HG03175 (cell line): Measurements from ENCODE around the gene NATD1.
A peak's percentile ranks its signal among the peaks of the same experiment; 100 is the strongest.

Experiments used
- ATAC-seq: cut with Tn5 transposase; IDR thresholded peaks from one replicate; pipeline ENCODE4 v1.9.1; 2021; ENCODE audit warnings: mild to moderate bottlenecking, moderate library complexity; ENCODE audit not compliant: unreplicated experiment

NATD1 gene

DNA sequence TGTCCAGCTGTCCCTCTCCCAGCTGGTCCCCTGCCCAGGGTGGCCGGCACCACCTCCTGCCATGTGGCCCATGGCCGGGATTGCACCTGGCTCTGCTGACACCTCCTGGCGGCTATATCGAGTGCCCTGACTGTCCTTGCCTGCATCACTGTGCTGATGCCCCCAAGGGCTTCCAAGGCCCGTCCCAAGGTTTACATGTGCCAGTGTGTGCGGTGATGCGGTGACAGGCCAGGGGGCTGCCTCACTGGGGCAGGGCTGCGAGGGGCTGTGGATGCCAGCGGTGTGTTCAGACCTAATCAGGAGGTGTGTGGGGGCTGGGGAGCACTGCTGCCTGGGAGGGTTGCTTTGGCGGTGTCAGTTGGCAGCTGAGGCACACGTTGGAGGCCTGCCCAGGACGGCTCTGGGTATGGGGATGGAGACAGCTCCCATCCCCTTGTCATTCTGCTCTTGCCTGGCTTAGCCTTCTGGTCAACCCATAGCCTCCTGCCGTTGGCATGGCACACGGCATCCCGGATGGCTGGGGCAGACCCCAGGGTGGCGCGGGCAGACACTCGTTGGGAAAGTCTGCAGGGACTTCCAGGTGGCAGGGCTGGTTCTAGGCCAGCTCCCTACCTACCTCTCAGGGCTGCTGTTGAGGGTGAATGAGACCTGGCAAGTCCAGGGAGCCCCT lies 36.8 kb upstream of the NATD1 start:
- no peak for ATAC-seq

DNA sequence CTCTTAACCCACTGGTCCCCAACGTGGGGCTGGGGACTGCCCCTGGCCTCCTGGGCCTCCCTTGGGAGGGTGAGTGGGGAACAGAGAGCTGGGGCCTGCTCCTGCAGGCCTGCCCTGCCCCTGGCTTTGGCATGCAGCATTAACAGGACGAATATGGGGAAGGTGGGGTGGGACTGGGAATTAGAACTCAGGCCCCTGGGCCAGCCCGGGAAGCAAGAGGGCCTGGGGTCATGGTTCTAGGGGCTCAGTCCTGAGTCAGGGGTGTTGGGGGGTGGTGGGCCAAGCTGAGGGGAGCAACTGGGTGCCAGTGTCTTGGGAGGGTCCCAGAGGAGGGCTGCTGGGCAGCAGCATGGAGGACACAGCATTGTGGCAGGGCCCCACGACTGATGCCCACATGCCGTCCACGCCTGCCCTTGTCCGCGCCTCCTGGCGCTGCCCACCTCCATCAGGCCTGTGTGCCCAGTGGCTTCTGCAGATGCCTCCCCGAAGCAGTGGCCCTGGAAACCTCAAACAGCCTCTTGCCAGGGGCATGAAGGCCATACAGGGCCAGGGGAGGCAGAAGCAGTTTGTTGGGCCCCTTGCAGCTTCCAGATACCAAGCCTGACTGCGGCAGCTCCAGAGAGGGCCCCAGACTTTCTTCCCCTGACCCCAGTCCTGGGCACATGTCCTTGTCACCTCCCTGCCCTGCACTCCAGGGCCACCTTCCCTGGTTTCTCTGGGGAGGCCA lies 36.1 kb upstream of the NATD1 start:
- ATAC-seq = no peak

DNA sequence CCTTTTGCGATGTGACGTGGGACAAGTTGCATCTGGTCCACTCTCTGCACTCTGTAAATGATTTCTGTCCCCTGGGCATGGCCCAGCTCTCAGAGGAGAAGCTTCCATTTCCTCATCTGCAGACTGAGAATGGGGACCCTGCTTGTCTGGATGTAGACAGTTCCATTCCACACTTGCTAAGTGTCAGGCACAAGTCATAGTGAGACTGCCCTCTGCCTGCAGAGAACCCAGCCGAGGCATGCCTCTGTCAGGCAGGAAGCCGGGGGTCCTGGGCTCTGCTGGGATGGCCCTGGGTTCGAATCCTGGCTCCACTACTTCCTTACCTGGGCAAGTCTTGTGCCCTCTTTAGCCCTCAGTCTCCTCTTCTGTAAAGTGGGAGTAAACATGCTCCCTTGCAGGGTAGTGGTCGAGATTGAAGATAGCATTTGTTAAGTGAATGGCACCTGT lies 35.4 kb upstream of the NATD1 start:
- peak; percentile 25 for ATAC-seq

DNA sequence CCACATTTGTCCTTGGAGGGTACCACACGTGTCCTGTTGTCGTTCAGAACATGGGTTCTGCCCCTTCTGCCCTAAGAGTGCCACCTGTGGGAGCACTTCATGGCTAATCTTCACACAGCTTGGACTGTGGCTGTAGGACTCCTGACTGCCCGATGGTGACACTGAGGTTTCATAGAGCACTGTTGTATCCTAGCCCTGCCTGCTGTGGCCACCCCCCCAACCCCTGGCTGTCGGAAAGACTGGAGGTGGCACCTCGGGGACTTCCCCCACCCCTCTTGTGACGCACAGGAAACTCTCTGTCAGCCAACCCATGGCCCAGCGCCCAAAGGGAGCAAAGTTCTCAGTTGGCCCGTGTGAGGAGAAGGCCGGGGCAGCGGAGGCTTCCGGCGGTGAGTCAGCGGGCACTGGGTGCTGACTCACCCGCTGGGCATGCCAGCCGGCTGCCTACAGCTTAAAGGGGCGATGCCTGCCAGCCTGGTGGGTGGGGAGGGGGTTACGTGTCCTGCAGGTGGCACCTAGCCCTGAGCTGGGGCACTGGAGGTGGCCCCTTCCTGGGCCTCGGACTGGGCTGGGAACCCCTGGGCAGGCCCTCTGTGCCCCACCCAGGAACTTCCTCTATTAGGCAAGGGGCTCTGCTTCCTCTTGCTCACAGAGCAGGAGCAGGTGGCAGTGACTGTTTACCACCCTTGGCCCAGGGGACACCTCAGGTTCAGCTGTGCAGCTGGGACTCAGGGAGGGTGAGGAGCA lies 34.7 kb upstream of the NATD1 start:
- peak; percentile 38 for ATAC-seq

DNA sequence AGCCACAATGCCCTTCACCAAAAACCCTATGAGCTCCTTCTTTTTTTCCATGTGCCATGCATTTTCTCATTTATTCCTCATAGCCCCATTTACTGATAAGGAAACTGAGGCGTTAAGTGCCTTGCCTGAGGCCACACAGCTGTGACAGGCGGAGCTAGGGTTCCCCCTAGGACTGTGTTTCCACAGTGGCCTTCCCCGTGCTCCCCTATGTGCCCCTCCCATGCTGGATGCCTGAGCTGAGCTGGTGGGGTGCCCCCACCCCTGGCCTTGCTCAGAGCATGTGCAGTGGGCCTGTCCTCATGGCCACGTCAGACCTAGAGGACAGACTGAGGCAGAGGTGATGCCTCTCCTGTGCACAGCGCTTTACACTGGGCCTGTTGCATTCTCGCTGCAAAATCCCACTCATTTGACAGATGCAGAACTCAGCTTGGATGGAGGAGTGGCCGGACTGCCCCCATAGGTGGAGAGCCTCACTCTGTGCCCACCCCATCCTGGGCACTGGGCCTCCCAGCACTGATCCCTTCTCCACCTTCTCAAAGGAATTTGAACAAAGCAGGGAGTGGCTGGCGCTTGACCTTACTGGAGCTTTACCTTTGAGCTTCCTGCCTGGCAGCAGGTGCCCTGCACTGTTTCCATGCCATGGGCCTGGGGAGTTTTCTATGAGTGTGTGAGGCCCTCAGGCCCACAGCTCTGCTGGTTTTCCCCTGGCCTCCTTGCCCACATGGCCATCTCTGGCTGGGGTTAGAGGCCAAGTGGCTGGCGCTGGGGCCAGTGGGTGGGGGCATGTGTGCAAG lies 33.9 kb upstream of the NATD1 start:
- ATAC-seq = no peak

DNA sequence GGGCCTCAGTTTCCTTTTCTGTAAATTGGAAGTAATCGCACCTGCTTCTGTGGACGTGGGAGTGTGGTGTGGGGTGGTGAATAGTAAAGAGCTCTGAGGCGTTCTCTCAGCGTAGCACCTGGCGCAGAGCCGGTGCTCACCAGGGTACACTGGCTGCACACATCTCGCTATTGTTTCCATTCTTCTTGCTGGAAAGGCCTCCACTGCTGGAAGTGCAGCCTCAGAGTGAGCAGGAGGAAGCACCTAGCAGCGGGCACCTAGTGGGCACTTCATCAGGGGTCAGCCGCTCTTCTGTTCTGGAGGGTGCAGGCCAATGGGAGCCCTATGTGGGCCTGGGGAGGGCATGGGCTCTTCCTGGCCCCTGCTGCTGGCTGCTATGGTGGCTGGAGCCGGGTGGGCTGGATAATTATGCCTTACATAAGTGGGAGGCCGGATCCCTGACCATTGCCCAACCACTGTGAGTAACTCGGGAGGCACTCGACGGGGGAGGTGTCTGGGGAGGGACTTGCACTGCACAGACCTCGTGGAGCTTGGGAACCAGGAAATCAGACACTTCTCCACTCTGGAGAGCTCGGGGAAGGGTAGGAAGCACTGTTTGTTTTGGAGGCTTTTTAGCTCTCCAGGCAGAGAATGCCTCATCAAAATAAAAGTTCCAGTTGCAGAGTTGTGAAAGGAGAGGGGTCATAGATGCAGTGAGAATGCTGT lies 33.0 kb upstream of the NATD1 start:
- no peak for ATAC-seq

DNA sequence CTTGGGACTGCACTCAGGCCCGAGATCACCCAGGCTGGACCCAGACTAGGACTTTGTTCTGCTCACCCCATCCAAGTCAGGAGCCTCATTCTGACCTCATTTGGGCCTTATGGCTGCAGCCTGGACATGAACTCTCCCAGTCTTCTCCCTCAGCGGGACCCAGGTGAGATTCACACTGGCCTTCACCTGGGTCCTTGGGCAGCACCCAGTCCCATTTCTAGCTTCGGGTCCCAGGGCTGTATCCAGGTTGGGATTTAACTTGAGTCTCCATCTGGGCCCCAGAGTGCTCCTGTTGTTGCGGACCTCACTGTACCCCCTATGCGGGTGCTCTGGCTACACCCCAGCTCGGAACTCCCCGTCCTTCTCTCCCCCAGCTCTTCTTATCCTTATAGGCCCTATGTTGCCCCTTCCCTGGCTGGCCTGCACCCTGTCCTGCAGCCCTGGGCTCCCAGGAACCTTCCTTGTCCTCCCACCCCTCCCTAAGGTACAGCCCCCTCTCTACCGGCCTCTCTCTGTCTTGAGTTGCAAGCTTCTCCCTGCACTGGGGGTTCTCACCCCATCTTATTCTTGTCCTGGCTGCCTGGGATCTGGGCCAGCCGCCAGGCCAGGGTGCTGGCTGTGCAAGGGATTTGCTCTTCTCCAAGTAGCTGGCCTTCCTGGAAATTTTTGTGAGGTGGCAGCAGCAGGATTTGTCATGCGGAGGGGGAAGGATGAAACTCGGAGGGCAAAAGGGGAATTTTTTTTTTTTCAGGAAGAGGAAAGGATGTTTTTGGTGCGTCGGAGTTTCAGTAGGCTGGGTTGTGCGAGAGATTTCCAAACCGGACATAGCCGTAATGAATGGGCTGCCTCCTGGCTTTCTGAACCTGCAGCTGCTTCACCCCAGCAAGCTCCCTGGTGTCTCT lies 32.2 kb upstream of the NATD1 start:
- no peak for ATAC-seq

DNA sequence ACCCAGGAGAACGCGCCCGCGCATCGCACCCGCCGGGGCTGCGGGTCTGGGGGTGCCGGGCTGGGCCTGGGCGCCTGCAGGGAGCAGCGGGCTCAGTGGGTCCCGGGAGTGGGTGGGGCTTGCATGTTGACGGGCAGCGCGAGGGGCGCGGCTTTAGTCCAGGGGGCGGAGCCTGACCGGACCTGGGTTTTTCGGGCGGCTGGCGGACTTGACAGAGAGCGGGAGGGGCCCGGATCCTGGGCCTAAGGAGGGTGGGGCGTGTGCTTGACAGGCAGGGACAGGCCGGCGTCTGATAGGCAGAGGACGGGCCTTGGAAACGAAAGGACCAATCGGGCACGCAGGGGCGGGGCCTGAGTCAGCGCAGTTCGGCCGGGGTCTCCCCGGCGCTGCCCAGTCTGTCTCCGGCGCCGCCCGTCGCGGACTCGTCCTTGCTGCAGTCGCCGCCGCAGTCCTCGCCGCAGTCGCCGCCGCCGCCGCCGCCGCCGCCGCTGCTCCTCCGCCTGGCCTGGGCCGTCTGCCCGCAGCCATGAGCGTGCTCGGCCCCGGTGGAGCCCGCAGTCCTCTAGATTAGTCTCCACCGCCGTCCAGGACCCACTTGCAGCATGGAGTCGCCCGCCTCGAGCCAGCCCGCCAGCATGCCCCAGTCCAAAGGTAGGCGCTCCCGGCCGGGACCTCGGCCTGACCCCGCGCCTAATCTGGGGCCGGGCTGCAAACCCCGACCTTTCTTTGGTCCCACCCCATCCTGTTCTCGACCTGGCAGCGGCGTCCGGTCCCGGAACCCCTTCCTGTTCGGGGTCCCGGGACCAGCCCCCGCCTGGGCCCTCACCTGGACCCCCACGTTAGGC lies 31.3 kb upstream of the NATD1 start, which contains the start of gene MAP2K3:
TSS of gene MAP2K3 (plus strand) at position 393 of the 845 bp plus-strand sequence. CDS start at position 603, 210 bp downstream.
- peak; percentile 73 for ATAC-seq

DNA sequence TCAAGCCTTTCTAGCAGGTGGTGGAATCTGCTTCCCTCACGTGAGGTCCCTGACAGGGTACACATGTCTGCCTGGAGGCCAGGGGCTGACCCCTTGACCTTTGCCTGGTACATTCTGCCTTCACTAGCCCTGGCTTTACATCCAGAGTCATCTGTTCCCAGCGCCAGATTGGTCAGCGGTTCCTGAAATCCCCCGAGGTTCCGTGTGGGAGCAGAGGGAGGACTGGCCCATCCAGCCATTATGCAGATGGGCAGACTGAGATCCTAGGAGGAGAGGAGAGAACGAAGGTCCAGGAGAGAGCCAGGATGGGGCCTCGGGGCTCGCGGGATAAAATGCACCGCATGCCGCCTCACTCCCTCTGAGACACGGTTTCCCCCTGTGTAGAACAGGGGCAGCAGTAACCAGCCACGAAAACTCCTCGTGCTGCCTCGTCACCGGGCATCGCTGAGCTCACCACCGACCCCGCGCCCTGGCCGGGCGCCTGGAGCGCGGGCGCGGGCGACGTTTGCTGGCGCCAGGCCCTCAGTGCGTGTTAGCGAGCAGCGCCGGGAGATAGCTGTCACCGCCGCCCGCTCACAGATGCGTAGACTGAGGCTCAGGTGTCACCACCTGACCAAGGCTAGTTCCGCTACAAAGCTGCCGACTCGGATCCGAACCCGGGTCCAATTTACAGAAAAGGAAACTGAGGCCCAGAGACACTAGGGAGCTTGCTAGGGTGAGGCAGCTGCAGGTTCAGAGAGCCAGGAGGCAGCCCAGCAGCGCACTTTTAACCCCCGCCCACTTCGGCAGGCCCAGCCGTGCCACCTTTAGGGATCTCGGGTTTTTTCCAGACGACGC lies 30.5 kb upstream of the NATD1 start:
- ATAC-seq = peak; percentile 6

DNA sequence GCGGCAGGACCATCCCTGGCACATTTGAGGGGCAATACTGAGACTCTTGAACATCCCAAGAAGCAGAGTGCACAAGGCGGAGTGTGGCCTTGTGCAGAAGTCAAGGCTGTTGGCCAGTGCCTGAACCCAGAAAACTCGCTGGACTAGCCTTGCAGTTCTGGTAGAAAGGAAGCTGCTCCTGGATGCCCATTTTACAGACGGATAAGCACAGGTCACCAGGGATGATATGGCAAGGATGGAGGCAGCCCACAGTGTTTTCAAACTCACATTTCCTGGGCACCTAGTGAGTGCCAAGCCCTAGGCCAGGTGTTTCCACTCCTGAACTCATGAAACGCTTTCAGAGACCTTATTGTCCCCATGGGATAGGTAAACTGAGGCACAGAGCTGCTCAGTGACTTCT lies 29.6 kb upstream of the NATD1 start:
- no peak for ATAC-seq

DNA sequence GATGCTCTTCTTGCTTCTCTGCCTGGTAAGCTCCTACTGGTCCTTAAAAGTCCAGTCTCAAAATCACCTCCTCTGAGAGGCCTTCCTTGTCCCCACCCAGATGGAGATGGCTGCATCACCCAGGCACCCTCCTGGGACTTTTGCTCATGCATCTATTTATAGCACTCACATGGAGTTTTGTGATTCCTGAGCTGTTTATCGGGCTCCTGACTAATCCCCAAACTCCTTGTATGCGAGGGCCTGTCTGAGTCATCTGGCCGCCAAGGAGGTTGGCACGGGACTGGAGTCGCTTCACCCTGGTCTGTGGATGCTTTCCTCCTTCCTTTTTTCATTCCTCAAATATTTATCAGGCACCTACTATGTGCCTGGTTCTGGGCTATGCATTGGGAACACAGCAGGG lies 29.0 kb upstream of the NATD1 start:
- ATAC-seq = no peak

DNA sequence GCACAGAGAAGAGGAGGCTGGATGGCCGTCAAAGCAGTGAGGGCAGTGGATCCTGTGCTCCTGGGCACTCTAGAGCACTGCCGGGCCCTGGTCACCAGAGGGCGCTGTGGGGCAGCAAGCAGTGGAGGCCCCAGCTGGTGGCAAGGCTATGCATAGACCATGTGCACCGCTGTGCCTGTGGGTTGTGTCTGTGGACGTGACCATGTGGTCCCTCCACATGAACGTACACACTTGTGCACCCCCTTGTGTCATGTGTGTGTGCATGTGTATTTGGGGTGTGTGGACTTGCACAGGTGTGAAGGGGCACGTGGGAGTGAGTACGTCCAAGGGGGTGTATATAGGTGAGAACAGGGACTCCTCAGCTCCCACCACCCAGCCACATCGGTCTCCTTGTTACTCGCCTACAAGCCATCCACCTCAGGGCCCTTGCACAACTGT lies 26.9 kb upstream of the NATD1 start:
- peak; percentile 31 for ATAC-seq

DNA sequence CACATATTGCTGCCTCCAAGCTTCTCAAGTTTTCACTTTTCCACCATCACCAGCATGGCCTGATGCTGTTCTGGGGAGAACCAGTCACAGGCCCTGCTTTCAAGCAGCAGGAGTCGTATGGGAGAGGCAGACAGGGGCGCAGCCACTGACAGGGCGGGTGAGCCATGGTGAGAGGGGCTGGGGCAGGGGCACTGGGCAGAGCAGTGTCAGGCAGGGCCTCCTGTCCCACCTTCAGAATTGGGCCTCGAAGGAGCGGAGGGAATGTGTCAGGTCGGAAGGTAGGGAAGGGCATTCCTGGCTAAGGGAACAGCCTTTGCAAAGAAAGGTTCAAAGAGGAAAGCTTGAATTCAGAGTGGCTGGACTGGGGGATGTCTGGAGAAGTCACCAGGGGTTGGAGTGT lies 26.4 kb upstream of the NATD1 start:
- no peak for ATAC-seq

DNA sequence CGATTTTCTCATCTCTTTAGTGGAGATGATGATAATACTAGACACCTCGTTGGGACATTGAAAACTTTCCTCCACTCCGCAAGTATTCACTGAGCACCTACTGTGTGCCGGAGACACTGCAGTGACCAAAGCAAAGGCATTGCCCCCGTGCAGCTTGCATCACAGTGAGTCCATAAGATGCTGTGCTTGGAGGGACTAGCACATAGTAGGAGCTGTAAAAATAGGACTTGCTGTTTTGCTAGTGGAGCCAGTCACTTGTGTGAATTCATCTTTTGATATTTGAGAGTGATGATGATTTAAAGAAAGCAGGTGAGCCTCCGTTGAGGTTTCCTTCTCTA lies 26.0 kb upstream of the NATD1 start:
- no peak for ATAC-seq

DNA sequence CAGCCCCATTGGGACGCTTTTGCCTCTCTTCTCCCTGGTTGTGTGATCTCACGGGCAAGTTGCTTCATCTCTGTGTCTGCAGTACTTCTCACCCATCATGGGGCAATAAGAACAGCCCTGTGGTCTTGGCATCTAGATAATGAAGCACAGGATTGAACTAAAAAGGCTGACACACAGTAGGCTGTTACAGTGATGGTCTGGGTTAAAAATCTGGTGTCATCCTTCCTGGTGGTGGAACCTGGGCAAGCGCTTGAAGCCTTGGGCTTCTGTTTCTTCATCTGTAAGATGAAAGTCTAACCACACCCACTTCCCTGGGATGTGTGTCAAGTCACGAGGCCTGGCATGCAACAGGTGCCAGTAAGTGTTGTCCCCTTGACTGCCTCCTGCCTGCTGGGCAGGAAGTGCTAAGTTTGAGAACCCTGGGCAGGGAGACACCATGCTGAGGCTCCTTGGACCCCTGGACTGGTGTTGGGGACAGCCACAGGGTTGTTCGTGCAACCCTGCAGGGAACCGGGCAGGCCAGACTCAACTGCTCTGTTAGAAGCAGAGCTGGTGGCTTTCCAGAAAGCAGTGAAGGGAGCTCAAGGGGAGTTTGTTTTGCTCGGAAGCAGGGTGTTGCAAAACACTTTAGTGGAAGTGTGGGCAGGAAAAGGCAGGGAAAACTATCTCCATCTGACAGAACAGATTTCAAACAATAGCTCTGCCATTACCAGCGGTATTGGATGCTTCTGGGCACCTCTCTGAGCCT lies 25.4 kb upstream of the NATD1 start:
- ATAC-seq = no peak

DNA sequence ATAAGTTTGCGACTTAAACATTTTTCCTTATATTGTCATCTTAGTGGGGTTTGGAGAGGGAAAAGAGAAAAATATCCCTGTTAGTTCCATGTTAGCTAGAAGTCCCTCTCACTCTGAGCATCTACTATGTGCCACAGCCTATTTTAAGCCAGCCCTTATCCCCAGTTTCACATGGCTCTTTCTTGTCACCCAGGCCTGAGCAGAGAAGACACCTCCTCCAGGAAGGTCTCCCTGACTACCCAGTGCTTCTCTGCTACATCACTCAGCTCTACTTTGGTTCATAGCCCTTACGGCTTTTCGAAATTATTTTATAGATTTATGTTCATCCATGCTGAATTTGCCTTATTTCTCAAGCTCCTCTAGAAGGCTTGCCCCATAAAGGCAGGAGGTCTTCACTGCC lies 24.1 kb upstream of the NATD1 start:
- no peak for ATAC-seq

DNA sequence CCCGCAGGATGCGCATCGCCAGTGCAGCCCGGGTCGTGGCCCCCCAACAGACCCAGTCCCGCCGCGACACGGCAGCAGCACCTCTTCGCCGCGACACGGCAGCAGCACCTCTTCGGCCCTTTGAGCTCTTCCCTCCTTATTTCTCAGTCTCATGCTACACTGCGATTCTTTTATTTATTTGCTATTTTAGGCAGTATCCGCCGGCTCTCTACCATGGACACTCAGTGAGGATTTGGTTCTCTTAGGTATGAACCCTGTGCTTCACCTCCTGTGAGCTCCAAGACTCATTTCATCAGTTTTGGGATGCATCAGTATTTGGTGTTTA lies 23.0 kb upstream of the NATD1 start:
- ATAC-seq = no peak
